ENCODE results near the gene CTSH.
"Not testable (repeated sequence)": the region's sequence is repeated elsewhere in the genome, so short reads cannot be mapped to it uniquely, and the experiment has no call there.

The CTSH gene

DNA sequence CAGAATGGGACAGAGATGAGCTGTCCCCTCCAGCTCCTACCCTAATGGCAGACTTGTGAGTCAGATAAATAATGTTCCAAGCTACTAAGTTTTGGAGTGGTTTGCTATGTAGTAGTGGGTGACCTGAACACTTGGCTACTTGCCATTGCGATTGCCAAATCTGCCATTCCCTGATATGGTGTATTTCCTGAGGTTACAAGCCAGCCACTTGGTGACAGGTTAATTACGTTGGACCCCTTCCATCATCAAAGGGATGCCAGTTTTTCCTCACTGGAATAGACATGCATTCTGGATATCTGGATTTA is 38.6 kb downstream of the CTSH start:
- Mint-ChIP-seq H3K27me3 (no peaks in the 10 kb centered on the region), H3K36me3 (ENCODE audit: low read depth) (peaks cover 75% of the 10 kb centered on the region), H3K4me3 (no peak overlapping the region), H3K4me1 (ENCODE audit: low read depth) (peaks cover 16% of the 10 kb centered on the region), H3K9me3 (no peaks in the 10 kb centered on the region), H3K27ac (no peak overlapping the region)

DNA sequence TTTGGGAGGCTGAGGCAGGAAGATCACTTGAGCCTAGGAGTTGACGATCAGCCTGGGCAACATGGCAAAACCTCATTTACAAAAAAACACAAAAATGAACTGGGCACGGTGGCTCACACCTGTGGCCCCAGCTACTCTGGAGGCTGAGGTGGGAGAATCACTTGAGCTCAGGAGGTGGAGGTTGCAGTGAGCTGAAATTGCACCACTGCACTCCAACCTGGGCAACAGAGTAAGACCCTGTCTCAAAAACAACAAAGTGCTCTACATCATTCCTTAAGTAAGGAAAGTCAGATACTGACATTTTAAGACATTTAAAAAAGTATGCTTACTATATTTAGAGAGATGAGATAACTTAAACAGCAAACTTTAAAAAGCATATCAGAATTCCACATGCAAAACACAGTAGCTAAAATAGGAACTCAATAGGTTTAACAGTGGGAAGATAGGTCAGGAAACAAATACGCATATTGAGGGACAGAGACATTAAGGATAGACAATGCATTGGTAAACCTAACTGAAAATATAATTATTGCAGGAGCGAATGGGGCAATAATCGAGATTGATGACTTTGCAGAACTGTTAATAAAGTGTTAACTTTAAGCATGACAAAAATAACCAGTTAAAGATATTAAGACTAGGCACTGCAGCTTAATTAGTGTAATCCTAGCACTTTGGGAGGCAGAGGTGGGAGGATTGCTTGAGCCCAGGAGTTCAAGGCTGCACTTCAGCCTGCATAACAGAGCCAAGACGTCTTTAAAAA is 40.1 kb downstream of the CTSH start:
- Mint-ChIP-seq H3K9me3 (no peaks in the 10 kb centered on the region), H3K36me3 (ENCODE audit: low read depth) (peaks cover 73% of the 10 kb centered on the region), H3K27me3 (no peaks in the 10 kb centered on the region), H3K4me1 (ENCODE audit: low read depth) (peaks cover 8% of the 10 kb centered on the region), H3K4me3 (no peak overlapping the region), H3K27ac (no peak overlapping the region)

GRCh38 chr15:78902281-78903032 is 42.4 kb downstream of the CTSH start:
- H3K36me3 Mint-ChIP-seq (ENCODE audit: low read depth): peaks cover 74% of the 10 kb centered on the region
- not testable (repeated sequence) for H3K27me3 Mint-ChIP-seq; H3K4me1 Mint-ChIP-seq (ENCODE audit: low read depth); H3K4me3 Mint-ChIP-seq; H3K27ac Mint-ChIP-seq; H3K9me3 Mint-ChIP-seq

DNA sequence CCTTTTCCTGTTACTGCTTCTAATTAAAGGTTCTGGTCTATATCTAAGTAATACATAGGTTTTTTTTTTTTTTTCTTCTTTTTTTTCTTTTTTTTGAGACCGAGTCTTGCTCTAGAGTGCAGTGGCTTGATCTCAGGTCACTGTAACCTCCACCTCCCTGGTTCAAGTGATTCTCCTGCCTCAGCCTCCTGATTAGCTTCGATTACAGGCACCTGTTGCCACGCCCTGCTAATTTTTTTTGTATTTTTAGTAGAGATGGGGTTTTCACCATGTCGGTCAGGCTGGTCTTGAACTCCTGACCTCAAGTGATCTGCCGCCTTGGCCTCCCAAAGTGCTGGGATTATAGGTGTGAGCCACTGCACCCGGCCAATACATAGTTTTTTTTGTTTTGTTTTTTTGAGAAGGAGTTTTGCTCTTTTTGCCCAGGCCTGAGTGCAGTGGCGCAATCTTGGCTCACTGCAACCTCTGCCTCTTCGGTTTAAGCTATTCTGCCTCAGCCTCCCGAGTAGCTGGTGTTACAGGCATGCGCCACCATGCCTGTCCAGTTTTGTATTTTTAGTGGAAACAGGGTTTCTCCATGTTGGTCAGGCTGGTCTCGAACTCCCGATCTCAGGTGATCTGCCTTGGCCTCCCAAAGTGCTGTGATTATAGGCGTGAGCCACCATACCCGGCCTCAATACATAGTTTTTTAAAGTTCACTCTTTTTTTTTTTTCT is 43.9 kb downstream of the CTSH start:
- not testable (repeated sequence) for H3K4me1 Mint-ChIP-seq (ENCODE audit: low read depth); H3K27me3 Mint-ChIP-seq; H3K9me3 Mint-ChIP-seq; H3K4me3 Mint-ChIP-seq; H3K27ac Mint-ChIP-seq
- H3K36me3 Mint-ChIP-seq (ENCODE audit: low read depth): peaks cover 74% of the 10 kb centered on the region

DNA sequence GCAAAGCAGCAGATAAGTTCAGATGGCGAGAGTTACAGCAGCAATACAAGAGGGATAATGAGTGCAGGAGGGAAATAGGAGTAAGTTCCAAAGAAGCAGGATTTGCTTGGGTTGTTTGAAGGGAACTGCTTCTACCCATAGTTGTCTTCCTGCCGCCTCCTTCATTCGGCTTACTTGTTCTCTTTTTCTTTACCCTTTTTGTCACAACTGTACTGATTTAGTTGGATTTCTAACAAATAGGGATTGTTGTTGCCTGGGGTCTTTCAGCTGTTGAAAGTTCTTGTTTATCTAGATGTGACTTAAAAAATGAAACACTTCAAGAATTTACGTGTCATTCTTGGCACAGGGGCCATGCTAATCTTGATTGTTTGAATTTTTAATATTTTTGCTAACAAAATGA is 46.3 kb downstream of the CTSH start:
- Mint-ChIP-seq H3K27ac (peak overlapping the region; percentile 38), H3K36me3 (ENCODE audit: low read depth) (peaks cover 76% of the 10 kb centered on the region), H3K9me3 (no peaks in the 10 kb centered on the region), H3K4me1 (ENCODE audit: low read depth) (peaks cover 1% of the 10 kb centered on the region), H3K27me3 (no peaks in the 10 kb centered on the region), H3K4me3 (no peak overlapping the region)

- Mint-ChIP-seq H3K36me3 (ENCODE audit: low read depth) (peaks cover 85% of the 10 kb centered on the region), H3K27ac (no peak overlapping the region), H3K9me3 (no peaks in the 10 kb centered on the region), H3K4me3 (no peak overlapping the region), H3K27me3 (no peaks in the 10 kb centered on the region), H3K4me1 (ENCODE audit: low read depth) (peaks cover 17% of the 10 kb centered on the region)
These were observed 49.4 kb downstream of the CTSH start for GRCh38 chr15:78895471-78895870.

DNA sequence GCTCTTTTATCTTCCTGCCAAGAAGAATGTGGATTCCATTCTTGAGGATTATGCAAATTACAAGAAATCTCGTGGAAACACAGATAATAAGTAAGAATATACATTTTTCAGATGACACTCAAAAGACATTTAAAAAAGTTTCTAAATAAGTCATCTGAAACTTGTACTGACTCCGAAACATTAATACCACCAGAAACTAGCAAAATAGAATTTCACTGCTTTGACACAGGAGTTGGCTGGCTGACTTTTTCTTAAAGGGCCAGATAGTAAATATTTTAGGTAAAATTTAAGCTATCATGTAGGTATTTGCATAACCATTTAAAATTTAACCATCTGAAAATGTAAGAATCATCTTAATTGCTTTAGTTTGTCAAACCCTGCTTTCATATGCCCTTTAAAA is 51.3 kb downstream of the CTSH start:
- Mint-ChIP-seq H3K27ac (no peak overlapping the region), H3K4me3 (no peak overlapping the region), H3K36me3 (ENCODE audit: low read depth) (peaks cover 89% of the 10 kb centered on the region)

DNA sequence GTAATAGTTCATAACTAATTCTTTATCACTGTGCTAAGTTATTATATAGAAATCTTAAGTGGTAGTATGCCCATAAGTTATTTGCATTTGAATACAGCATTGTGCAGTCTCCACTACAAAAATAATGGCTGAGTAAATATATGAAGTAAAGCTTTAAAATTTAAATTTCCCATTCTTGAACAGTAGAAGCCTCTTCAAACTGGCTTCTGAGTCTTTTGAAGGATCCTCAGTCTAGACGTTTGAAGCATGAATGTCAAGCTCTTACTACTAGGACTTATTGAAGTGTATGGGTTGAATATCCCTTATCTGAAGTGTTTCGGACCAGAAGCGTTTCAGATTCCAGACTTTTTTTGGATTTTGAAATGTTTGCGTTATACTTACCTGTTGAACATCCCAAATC is 55.8 kb downstream of the CTSH start:
- H3K9me3 Mint-ChIP-seq: no peaks in the 10 kb centered on the region
- peaks cover 91% of the 10 kb centered on the region for H3K36me3 Mint-ChIP-seq (ENCODE audit: low read depth)
- peaks cover 25% of the 10 kb centered on the region for H3K4me1 Mint-ChIP-seq (ENCODE audit: low read depth)
- H3K27ac Mint-ChIP-seq: no peak overlapping the region
- no peak overlapping the region for H3K4me3 Mint-ChIP-seq
- no peaks in the 10 kb centered on the region for H3K27me3 Mint-ChIP-seq

More for the DNA sequence above, 51.3 kb downstream of the CTSH start:
- Mint-ChIP-seq H3K4me1 (ENCODE audit: low read depth) (peaks cover 17% of the 10 kb centered on the region), H3K9me3 (no peaks in the 10 kb centered on the region), H3K27me3 (no peaks in the 10 kb centered on the region)

- Mint-ChIP-seq H3K9me3 (no peaks in the 10 kb centered on the region), H3K27me3 (no peaks in the 10 kb centered on the region), H3K36me3 (ENCODE audit: low read depth) (peaks cover 64% of the 10 kb centered on the region), H3K4me3 (no peak overlapping the region), H3K27ac (no peak overlapping the region), H3K4me1 (ENCODE audit: low read depth) (peaks cover 79% of the 10 kb centered on the region)
These were observed 63.2 kb downstream of the CTSH start for GRCh38 chr15:78881681-78882080.

GRCh38 chr15:78880813-78881212 is 64.0 kb downstream of the CTSH start:
- Mint-ChIP-seq H3K36me3 (ENCODE audit: low read depth) (peaks cover 61% of the 10 kb centered on the region), H3K27me3 (no peaks in the 10 kb centered on the region), H3K4me3 (no peak overlapping the region), H3K27ac (no peak overlapping the region), H3K4me1 (ENCODE audit: low read depth) (peaks cover 88% of the 10 kb centered on the region), H3K9me3 (no peaks in the 10 kb centered on the region)

- Mint-ChIP-seq H3K4me1 (ENCODE audit: low read depth) (peaks cover 90% of the 10 kb centered on the region), H3K4me3 (no peak overlapping the region), H3K27ac (peak overlapping the region; percentile 23), H3K36me3 (ENCODE audit: low read depth) (peaks cover 62% of the 10 kb centered on the region), H3K9me3 (no peaks in the 10 kb centered on the region), H3K27me3 (no peaks in the 10 kb centered on the region)
These were observed 64.7 kb downstream of the CTSH start for GRCh38 chr15:78880242-78880533.

DNA sequence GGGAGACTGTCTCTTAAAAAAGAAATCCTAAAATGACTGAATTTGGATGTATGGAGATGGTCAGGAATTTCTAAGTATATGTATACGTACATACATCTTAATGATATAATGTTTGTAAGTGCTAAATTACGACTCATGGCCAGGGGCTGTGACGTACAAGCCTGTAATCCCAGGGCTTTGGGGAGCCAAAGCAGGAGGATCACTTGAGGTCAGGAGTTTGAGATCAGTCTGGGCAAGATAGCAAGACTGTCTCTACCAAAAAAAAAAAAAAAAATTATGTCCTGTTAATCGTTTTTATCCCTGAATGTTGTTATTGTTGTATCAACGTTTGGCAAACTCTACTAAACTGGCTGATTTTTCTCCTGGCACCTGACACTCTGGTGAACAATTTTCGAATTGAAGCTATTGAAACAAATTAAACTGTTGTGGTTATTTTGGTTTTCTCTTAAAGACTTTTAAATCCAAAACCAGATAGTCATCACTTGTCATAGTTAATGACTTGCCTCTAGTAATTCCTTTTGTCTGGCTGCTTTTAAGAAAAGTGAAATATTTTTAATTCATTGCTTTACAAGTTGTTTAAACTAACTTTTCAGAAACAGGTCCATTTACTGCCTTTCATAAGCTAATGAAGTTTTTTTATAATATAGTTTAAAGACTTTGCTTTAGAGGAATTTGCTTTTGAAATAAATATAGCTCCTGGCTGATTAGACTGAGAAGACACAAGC is 65.2 kb downstream of the CTSH start:
- H3K9me3 Mint-ChIP-seq: no peaks in the 10 kb centered on the region
- peaks cover 90% of the 10 kb centered on the region for H3K4me1 Mint-ChIP-seq (ENCODE audit: low read depth)
- peaks cover 62% of the 10 kb centered on the region for H3K36me3 Mint-ChIP-seq (ENCODE audit: low read depth)
- H3K27ac Mint-ChIP-seq: peak overlapping the region; percentile 23
- H3K4me3 Mint-ChIP-seq: peak overlapping the region; percentile 20
- no peaks in the 10 kb centered on the region for H3K27me3 Mint-ChIP-seq

DNA sequence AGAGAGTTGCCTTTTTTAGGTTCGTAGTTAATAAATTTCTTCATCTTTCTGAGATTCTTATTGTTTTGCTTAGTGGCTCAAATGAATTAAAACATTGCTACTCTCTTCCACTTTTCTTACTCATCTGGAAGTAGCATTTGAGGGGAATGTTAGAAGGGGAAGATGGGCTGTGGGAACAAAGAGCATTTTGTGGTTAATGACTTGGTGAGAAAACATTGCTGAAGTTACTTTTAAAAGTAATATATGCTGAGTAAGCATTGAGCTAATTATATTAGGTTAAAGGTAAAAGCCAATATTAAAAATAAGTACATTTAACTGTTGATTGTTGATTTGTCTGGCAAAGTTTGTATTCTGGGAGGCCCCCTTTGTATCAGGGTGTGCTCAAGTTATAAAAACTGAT is 66.5 kb downstream of the CTSH start:
- peaks cover 62% of the 10 kb centered on the region for H3K36me3 Mint-ChIP-seq (ENCODE audit: low read depth)
- H3K27me3 Mint-ChIP-seq: no peaks in the 10 kb centered on the region
- peak overlapping the region; percentile 71 for H3K4me3 Mint-ChIP-seq
- peak overlapping the region; percentile 68 for H3K27ac Mint-ChIP-seq
- H3K4me1 Mint-ChIP-seq (ENCODE audit: low read depth): peaks cover 94% of the 10 kb centered on the region
- no peaks in the 10 kb centered on the region for H3K9me3 Mint-ChIP-seq

- H3K27me3 Mint-ChIP-seq, H3K9me3 Mint-ChIP-seq, H3K27ac Mint-ChIP-seq: not testable (repeated sequence)
- Mint-ChIP-seq H3K4me1 (ENCODE audit: low read depth) (peaks cover 87% of the 10 kb centered on the region), H3K4me3 (peak overlapping the region; percentile 71), H3K36me3 (ENCODE audit: low read depth) (peaks cover 53% of the 10 kb centered on the region)
These were observed 67.9 kb downstream of the CTSH start for GRCh38 chr15:78876954-78877353.
